Activated naive CD4-positive, alpha-beta T cell treated with anti-CD3 and anti-CD28 coated beads, Interleukin-2, amount 10 ng/mL, durations not matched to agents 7 days and 5 days (primary cell): Measurements from ENCODE around the gene TPST2.

Experiments used
- CTCF ChIA-PET: fragments of 350-600 bp; sonication (Branson Sonifier 250); formaldehyde crosslinking; loops from one replicate; lab custom pipeline; 2021; ENCODE audit warnings: antibody characterized with exemption; lab: Charles Lee
- DNase-seq: peaks from one replicate; pipeline ENCODE4 v3.0.0-alpha.2; 2020
- H3K27ac Mint-ChIP-seq: one replicate; pipeline ENCODE4 v1.8.0; 2021; ENCODE audit warnings: mild to moderate bottlenecking, moderate library complexity, mixed read lengths
- H3K27me3 Mint-ChIP-seq: one replicate; pipeline ENCODE4 v1.8.0; 2021; ENCODE audit warnings: mild to moderate bottlenecking, mixed read lengths
- H3K36me3 Mint-ChIP-seq: one replicate; pipeline ENCODE4 v1.8.0; 2021; ENCODE audit warnings: mixed read lengths
- H3K4me1 Mint-ChIP-seq: one replicate; pipeline ENCODE4 v1.8.0; 2021; ENCODE audit warnings: mixed read lengths
- H3K4me3 Mint-ChIP-seq: one replicate; pipeline ENCODE4 v1.8.0; 2021; ENCODE audit warnings: mild to moderate bottlenecking, moderate library complexity, mixed read lengths
- H3K9me3 Mint-ChIP-seq: one replicate; pipeline ENCODE4 v1.8.0; 2021; ENCODE audit warnings: mixed read lengths

Gene TPST2

DNA sequence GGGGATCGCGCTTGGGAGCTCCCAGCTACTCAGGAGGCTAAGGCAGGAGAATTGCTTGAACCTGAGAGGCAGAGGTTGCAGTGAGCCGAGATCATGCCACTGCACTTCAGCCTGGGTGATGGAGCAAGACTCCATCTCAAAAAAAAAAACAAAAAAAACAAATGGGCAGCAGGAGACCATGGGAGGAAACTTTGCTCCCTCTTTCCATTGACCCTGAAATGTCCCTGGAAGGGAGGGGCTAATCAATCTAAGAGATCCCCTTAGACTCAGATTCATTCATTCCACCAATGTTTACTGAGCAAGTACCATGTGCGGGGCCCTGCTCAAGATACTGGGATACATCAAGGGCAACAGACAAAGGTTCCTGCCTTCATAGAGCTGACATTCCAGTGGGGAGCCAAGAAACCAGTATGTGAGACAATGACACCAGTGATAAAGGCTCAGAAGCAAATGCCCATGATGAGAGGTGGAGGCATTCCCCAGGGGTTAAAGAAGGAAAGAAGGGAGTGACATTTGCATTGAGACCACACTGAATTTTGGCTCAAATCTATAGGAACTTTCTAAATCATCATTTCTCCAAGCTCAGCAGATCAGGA lies 39.9 kb downstream of the TPST2 start:
- peaks cover 39% of the 10 kb centered on the region for H3K4me1 Mint-ChIP-seq
- H3K27me3 Mint-ChIP-seq, result no peaks in the 10 kb centered on the region
- H3K36me3 Mint-ChIP-seq, result peaks cover 21% of the 10 kb centered on the region
- peaks cover 3% of the 10 kb centered on the region for H3K9me3 Mint-ChIP-seq
- CTCF ChIA-PET, result no interaction called here
- no peak overlapping the region for H3K4me3 Mint-ChIP-seq
- DNase-seq, result no peak
- H3K27ac Mint-ChIP-seq, result no peak overlapping the region

DNA sequence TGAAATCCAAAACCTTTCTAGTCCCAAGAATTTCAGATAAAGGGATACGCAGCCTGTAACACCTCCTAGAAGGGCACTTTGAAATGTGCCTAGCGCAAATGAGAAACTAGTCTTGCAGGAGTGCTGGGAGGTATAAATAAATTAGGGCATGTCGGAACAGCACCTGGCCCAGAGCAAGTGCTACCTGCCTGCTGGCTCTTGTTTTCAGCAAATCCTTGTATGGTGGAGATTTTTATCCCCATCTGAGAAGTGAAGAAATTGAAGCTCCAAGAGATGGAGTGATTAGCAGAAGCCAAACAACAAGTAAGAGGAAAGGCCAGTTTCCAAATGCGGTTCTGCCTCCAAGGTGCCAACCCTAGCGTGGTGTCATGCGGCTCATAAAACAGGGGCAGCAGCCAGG lies 40.9 kb downstream of the TPST2 start:
- no peak for DNase-seq
- Mint-ChIP-seq H3K27me3 (no peaks in the 10 kb centered on the region), H3K9me3 (peaks cover 3% of the 10 kb centered on the region), H3K4me1 (peaks cover 36% of the 10 kb centered on the region), H3K36me3 (peaks cover 21% of the 10 kb centered on the region), H3K4me3 (no peak overlapping the region), H3K27ac (no peak overlapping the region)
- CTCF ChIA-PET, result no interaction called here

DNA sequence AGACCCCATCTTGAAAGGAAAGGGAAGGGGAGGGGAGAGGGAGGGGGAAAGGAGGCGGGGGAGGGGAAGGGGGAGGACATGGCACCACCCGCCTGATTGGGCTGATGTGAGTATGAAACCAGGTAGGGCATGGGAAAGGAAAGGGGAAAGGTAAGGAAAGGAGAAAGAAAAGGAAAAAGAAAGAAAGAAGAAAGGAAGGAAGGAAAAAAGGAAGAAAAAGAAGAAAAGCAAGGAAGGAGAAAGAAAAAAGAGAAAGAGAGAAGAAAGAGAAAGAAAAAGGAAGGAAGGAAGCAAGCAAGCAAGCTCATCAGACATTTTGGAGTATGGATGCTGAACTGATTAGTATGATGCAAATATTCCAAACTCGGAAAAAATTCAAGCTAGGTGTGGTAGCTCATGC lies 41.6 kb downstream of the TPST2 start:
- CTCF ChIA-PET, result no interaction called here
- DNase-seq, result no peak
- Mint-ChIP-seq H3K27me3 (no peaks in the 10 kb centered on the region), H3K36me3 (peaks cover 21% of the 10 kb centered on the region), H3K9me3 (peaks cover 3% of the 10 kb centered on the region), H3K27ac (no peak overlapping the region), H3K4me3 (no peak overlapping the region), H3K4me1 (peaks cover 36% of the 10 kb centered on the region)

DNA sequence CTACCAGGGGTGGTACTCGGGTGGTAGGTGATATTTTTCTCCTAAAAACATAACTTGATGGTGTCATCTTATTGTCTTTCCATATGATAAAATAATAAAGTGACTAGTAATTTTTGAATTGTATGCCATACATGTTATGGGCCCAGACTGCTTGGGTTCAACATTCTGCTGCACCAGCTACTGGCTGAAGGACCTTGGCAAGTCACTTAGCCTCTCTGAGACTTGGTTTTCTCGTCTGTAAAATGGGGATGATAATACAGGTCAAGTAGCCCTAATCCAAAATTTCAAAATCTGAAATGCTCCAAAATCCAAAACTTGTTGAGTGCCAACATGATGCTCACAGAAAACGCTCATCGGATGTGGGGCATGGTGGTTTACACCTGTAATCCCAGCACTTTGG lies 42.1 kb downstream of the TPST2 start:
- peaks cover 37% of the 10 kb centered on the region for H3K4me1 Mint-ChIP-seq
- no peak overlapping the region for H3K4me3 Mint-ChIP-seq
- CTCF ChIA-PET, result interaction anchor here (1.0 kb wide), 1 partner anchor 31 kb away, joined by 3 read pairs; no protein-coding TSS in a partner anchor
- H3K9me3 Mint-ChIP-seq, result peaks cover 3% of the 10 kb centered on the region
- peaks cover 21% of the 10 kb centered on the region for H3K36me3 Mint-ChIP-seq
- no peaks in the 10 kb centered on the region for H3K27me3 Mint-ChIP-seq
- H3K27ac Mint-ChIP-seq, result peak overlapping the region; percentile 81
- DNase-seq, result no peak

DNA sequence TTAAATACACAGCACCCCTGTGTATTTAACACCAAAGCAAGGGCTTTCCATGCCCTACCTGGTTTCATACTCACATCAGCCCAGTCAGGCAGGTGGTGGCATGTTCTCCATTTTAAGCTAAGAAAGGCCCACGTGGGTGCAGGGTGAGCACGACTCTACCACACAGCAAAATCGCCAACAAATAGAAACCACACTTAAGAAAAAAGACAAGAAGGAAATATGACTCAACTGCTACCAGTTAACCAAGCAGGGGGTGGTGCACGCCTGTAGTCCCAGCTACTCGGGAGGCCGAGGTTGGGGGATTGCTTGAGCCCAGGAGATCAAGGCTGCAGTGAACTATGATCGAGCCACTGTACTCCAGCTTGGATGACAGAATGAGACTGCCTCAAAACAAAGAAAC lies 42.5 kb downstream of the TPST2 start:
- CTCF ChIA-PET, result interaction anchor here (1.0 kb wide), 1 partner anchor 31 kb away, joined by 3 read pairs; no protein-coding TSS in a partner anchor
- H3K9me3 Mint-ChIP-seq, result peaks cover 3% of the 10 kb centered on the region
- peaks cover 41% of the 10 kb centered on the region for H3K4me1 Mint-ChIP-seq
- H3K4me3 Mint-ChIP-seq, result no peak overlapping the region
- H3K27me3 Mint-ChIP-seq, result no peaks in the 10 kb centered on the region
- H3K27ac Mint-ChIP-seq, result peak overlapping the region; percentile 81
- DNase-seq, result peak; percentile 32
- peaks cover 23% of the 10 kb centered on the region for H3K36me3 Mint-ChIP-seq

DNA sequence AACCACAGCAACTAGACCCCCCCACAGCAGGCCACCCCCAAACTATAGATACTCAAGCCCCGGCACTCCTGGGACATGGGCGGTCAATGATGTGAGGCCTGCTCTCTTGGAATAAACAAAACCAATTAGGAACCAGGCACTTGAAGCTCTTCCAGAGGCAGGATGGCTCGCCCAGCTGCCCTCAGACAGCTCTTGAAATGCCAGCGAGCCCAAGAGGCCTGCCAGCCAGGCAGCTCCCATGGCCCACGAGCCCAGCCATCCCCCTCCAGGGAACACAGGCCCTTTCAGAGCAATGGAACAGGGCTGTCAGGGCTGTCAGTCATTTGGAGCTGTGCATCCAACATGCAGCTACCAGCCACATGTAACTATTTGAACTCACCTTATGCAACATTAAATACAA lies 43.6 kb downstream of the TPST2 start:
- Mint-ChIP-seq H3K4me1 (peaks cover 44% of the 10 kb centered on the region), H3K27ac (no peak overlapping the region)

DNA sequence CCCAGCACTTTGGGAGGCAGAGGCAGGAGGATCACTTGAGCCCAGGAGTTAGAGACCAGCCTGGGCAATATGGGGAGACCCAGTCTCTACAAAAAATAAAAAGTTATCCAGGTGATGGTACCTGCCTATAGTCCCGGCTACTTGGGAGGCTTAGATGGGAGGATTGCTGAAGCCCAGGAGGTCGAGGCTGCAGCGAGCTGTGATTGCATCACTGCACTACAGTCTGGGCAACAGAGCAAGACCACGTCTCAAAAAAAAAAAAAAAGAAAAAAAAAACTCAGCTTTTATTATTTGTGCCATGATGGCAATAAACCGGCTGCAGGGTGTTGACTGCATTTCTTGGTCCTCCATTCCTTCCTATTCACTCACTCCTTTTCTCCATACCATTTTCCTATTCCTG lies 44.1 kb downstream of the TPST2 start:
- no peak overlapping the region for H3K27ac Mint-ChIP-seq
- H3K9me3 Mint-ChIP-seq, result peaks cover 3% of the 10 kb centered on the region
- peaks cover 25% of the 10 kb centered on the region for H3K36me3 Mint-ChIP-seq
- peaks cover 44% of the 10 kb centered on the region for H3K4me1 Mint-ChIP-seq
- H3K4me3 Mint-ChIP-seq, result no peak overlapping the region
- CTCF ChIA-PET, result no interaction called here
- H3K27me3 Mint-ChIP-seq, result no peaks in the 10 kb centered on the region
- no peak for DNase-seq

More for the DNA sequence above, 43.6 kb downstream of the TPST2 start:
- CTCF ChIA-PET, result no interaction called here
- no peak for DNase-seq
- Mint-ChIP-seq H3K27me3 (no peaks in the 10 kb centered on the region), H3K4me3 (no peak overlapping the region), H3K9me3 (peaks cover 3% of the 10 kb centered on the region), H3K36me3 (peaks cover 25% of the 10 kb centered on the region)

DNA sequence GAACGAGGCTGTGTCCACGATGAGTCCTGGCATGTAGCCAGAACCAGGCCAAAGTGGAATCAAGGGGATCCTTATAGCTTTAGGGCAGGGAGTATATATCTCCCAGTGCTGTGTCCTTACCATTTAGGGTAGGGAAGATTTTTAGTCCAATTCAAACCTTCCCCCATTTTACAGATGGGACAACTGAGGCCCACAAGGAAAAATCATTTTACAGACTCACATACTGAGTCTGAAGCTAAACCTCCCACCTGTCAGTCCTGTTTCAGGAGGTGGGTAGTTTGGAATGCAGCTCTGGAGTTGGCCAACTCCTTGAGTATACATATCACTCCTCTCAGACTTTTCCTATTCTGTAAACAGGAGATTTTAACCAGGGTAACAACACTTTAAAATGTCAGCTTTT lies 44.5 kb downstream of the TPST2 start:
- Mint-ChIP-seq H3K27me3 (no peaks in the 10 kb centered on the region), H3K4me1 (peaks cover 44% of the 10 kb centered on the region), H3K27ac (no peak overlapping the region), H3K4me3 (no peak overlapping the region), H3K9me3 (peaks cover 3% of the 10 kb centered on the region), H3K36me3 (peaks cover 29% of the 10 kb centered on the region)
- CTCF ChIA-PET, result no interaction called here
- DNase-seq, result no peak

DNA sequence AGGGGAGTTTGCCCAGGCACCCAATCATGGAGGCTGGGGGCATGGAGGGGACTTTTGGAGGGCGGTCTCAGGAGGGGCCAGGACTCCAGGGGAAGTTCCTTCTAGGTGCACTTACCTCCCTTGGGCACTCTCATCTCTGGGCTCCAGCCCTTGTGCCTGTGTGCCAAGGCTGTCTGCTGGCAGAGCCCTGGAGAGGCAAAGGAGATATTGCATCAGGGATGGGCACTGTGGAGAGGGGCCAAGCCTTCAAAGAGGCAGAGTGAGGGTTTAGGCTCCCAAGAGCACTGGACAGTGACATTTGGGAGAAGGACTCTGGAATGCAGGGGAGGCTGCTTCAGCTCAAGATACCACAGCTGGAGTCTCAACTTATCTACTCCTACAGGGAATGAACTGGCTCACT lies 45.4 kb downstream of the TPST2 start:
- H3K27me3 Mint-ChIP-seq, result no peaks in the 10 kb centered on the region
- H3K9me3 Mint-ChIP-seq, result peaks cover 3% of the 10 kb centered on the region
- H3K36me3 Mint-ChIP-seq, result peaks cover 31% of the 10 kb centered on the region
- no peak for DNase-seq
- H3K27ac Mint-ChIP-seq, result no peak overlapping the region
- peaks cover 44% of the 10 kb centered on the region for H3K4me1 Mint-ChIP-seq
- CTCF ChIA-PET, result no interaction called here
- H3K4me3 Mint-ChIP-seq, result no peak overlapping the region

DNA sequence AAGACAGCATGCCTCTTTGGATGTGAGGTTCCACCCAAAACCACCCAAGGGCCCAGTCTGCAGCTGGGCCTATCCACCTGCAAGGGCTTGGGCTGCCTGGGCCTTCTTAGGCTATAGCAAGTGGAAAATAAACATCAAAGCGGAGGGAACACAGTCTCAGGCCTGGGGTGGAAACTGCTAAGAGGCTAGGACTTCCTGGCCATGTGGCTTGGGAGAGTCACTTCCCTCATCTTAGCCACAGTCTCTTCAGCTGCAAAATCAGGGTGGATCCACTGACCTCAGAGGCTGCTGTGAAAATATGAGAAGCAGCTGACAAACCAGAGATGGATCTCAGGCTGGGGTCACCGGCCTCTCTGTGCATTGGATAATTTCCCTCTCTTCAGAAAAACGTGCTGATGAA lies 47.1 kb downstream of the TPST2 start:
- DNase-seq, result peak; percentile 48
- H3K9me3 Mint-ChIP-seq, result peaks cover 3% of the 10 kb centered on the region
- H3K27ac Mint-ChIP-seq, result peak overlapping the region; percentile 88
- H3K27me3 Mint-ChIP-seq, result no peaks in the 10 kb centered on the region
- no peak overlapping the region for H3K4me3 Mint-ChIP-seq
- peaks cover 36% of the 10 kb centered on the region for H3K36me3 Mint-ChIP-seq
- CTCF ChIA-PET, result interaction anchor here (1.3 kb wide), 1 partner anchor 40 kb away, joined by 6 read pairs; no protein-coding TSS in a partner anchor
- peaks cover 38% of the 10 kb centered on the region for H3K4me1 Mint-ChIP-seq

DNA sequence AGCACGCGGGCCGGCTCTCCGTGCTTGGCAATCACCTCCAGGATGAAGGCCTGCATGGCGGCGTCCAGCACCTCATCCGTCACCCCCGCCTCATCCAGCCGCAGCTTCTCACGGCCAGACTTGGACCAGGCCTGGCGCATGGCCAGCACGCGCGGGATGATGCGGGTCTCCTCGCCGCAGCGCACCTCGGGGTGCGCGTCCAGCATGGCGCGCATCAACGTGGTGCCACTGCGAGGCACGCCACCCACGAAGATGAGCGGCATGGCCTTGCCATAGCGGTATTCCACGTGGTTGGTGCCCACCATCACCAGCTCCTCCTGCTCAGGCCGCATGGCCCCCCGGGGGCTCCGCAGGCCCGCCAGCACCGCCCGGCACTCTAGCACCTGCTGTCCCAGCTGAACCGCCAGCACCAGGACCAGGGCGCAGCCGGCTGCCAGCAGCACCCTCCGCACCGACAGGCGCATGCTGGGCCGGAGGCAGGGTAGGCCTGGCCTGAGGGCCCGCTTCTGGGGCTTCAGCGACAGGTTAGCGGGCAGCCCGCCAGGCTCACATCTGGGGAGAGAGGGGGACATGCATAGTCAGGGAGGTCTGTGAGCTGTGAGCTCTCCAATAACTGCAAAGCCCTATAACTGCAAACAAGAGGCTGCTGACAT lies 48.6 kb downstream of the TPST2 start:
- Mint-ChIP-seq H3K4me1 (peaks cover 23% of the 10 kb centered on the region), H3K9me3 (no peaks in the 10 kb centered on the region), H3K36me3 (peaks cover 26% of the 10 kb centered on the region), H3K27me3 (no peaks in the 10 kb centered on the region), H3K4me3 (no peak overlapping the region), H3K27ac (no peak overlapping the region)
- CTCF ChIA-PET, result no interaction called here
- DNase-seq, result no peak

DNA sequence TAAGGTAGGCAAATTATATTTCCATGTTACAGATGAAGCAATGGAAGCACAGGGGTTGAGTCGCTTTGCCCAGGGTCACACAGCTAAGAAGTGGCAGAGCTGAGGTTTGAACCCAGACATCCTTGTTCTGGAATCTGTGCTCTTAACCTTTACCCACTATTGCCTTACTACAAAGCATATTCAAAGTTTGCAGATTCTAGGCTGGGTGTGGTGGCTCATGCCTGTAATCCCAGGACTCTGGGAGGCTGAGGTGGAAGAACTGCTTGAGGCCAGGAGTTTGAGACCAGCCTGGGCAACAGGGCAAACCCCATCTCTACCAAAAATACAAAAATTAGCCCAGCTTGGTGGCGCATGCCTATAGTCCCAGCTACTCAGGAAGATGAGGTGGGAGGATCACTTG lies 49.8 kb downstream of the TPST2 start:
- no peak for DNase-seq
- H3K4me3 Mint-ChIP-seq, result no peak overlapping the region
- H3K4me1 Mint-ChIP-seq, result peaks cover 24% of the 10 kb centered on the region
- CTCF ChIA-PET, result no interaction called here
- no peaks in the 10 kb centered on the region for H3K27me3 Mint-ChIP-seq
- H3K36me3 Mint-ChIP-seq, result peaks cover 23% of the 10 kb centered on the region
- no peaks in the 10 kb centered on the region for H3K9me3 Mint-ChIP-seq
- no peak overlapping the region for H3K27ac Mint-ChIP-seq

DNA sequence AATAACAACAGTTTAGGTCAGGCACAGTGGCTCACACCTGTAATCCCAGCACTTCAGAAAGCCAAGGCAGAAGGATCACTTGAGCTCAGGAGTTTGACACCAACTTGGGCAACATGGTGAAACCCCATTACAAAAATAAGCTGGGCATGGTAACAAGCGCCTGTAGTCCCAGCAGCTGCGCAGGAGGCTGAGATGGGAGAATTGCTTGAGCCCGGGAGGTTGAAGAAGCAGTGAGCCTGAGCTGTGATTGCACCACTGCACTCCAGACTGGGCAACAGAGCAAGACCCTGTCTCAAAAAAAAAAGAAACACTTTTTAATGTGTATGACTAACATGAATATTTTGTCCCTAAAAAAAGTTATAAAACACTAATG lies 53.2 kb downstream of the TPST2 start:
- Mint-ChIP-seq H3K4me1 (peaks cover 4% of the 10 kb centered on the region), H3K27me3 (no peaks in the 10 kb centered on the region), H3K36me3 (peaks cover 33% of the 10 kb centered on the region), H3K27ac (no peak overlapping the region), H3K4me3 (no peak overlapping the region), H3K9me3 (no peaks in the 10 kb centered on the region)
- CTCF ChIA-PET, result interaction anchor here (0.7 kb wide), 1 partner anchor 34 kb away, joined by 3 read pairs; no protein-coding TSS in a partner anchor
- DNase-seq, result no peak

DNA sequence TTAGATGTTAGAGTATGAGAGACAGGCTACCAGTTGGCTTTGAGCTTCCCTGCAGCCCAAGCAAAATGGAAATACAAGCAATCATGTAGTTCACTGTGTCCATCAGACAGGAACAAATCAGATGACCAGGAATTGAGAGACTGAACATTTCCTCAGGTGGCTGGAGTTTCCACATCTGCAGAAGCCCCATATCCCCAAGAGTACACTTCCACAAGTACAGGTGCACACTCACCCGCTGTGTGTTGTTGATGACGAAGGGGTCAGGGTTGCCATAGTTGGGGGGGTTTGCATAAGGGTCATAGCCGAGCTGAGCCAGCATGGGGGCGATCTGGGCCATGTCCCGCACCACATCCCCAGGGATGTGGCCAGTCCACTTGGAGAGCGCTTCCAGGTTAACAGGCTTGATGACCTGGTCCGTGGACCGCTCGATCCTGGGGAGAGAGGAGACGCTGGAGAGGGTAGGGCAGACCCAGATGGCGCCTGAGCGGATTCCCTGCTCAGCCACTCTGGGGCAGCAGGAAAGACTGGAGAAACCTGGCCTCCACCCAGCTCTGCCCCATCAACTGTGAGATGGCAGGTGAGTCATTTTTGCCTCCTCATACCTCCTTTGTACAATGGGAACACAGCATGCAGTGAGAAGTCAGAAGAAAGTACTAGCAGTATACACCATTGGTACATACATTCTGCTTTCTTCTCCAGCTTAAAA lies 53.7 kb downstream of the TPST2 start:
- Mint-ChIP-seq H3K4me1 (peaks cover 4% of the 10 kb centered on the region), H3K27ac (no peak overlapping the region), H3K9me3 (no peaks in the 10 kb centered on the region), H3K27me3 (no peaks in the 10 kb centered on the region), H3K36me3 (peaks cover 37% of the 10 kb centered on the region), H3K4me3 (no peak overlapping the region)
- no peak for DNase-seq
- CTCF ChIA-PET, result interaction anchor here (0.7 kb wide), 1 partner anchor 33 kb away, joined by 3 read pairs; no protein-coding TSS in a partner anchor

DNA sequence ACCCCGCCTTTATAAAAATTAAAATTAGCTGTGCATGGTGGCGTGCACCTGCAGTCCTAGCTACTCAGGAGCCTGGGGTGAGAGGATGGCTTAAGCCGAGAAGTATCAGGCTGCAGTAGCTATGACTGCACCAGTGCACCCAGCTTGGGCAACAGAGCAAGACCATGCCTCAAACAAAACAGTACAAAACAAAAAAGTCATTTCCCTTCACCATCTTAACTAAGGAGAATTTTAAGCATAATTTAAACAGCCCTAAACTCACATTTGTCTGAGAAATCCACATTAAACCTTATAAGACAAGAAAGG lies 54.4 kb downstream of the TPST2 start:
- H3K4me3 Mint-ChIP-seq, result no peak overlapping the region
- no peaks in the 10 kb centered on the region for H3K27me3 Mint-ChIP-seq
- no peak for DNase-seq
- H3K9me3 Mint-ChIP-seq, result no peaks in the 10 kb centered on the region
- CTCF ChIA-PET, result no interaction called here
- peaks cover 4% of the 10 kb centered on the region for H3K4me1 Mint-ChIP-seq
- H3K36me3 Mint-ChIP-seq, result peaks cover 40% of the 10 kb centered on the region
- no peak overlapping the region for H3K27ac Mint-ChIP-seq
